HG03196 (cell line): ENCODE results near the gene COX6B2.

Experiments used
- ATAC-seq: cut with Tn5 transposase; IDR thresholded peaks from one replicate; pipeline ENCODE4 v1.9.1; 2021; ENCODE audit not compliant: unreplicated experiment

Gene COX6B2

GRCh38 chr19:55383279-55384130 is 29.0 kb upstream of the COX6B2 start:
- ATAC-seq = no peak

GRCh38 chr19:55382522-55383054 is 28.1 kb upstream of the COX6B2 start:
- ATAC-seq = no peak

- ATAC-seq = no peak
These were observed 27.5 kb upstream of the COX6B2 start for GRCh38 chr19:55382013-55382412.

- ATAC-seq = no peak
These were observed 24.7 kb upstream of the COX6B2 start for GRCh38 chr19:55379174-55379573.

GRCh38 chr19:55377356-55378131 is 23.0 kb upstream of the COX6B2 start:
- ATAC-seq = no peak

GRCh38 chr19:55376241-55376933 is 21.9 kb upstream of the COX6B2 start, which contains the start of gene TMEM190:
TSS of gene TMEM190 (plus strand) at chr19:55376826. CDS start at chr19:55376854, 28 bp downstream.
- no peak for ATAC-seq

- ATAC-seq = no peak
These were observed 19.7 kb upstream of the COX6B2 start for GRCh38 chr19:55373993-55374757.

GRCh38 chr19:55373306-55373992 is 18.9 kb upstream of the COX6B2 start:
- no peak for ATAC-seq

GRCh38 chr19:55372316-55373081 is 18.0 kb upstream of the COX6B2 start:
- ATAC-seq = no peak

- ATAC-seq = no peak
These were observed 15.9 kb upstream of the COX6B2 start, which contains the start of gene IL11 for GRCh38 chr19:55370305-55370988. TSS of gene IL11 (minus strand) at chr19:55370463. CDS start at chr19:55370310, 153 bp downstream.

- no peak for ATAC-seq
These were observed 15.3 kb upstream of the COX6B2 start for GRCh38 chr19:55369653-55370304.

GRCh38 chr19:55368701-55369563 is 14.4 kb upstream of the COX6B2 start:
- no peak for ATAC-seq

- ATAC-seq = no peak
These were observed 13.6 kb upstream of the COX6B2 start for GRCh38 chr19:55368106-55368505.

- no peak for ATAC-seq
These were observed 12.3 kb upstream of the COX6B2 start for GRCh38 chr19:55366790-55367189.

GRCh38 chr19:55365964-55366363 is 11.4 kb upstream of the COX6B2 start:
- ATAC-seq = no peak

GRCh38 chr19:55365245-55365644 is 10.7 kb upstream of the COX6B2 start:
- ATAC-seq = no peak
